Ovary (tissue), 3 donors: ENCODE measurements around the gene CDC14B.

ENCODE experiments used
- POLR2A ChIP-seq: fragments of 450-650 bp; IDR thresholded peaks from one replicate; pipeline ENCODE4 v1.6.1; 2017; ENCODE audit warnings: antibody characterized with exemption, mild to moderate bottlenecking, moderate library complexity
- TF ChIP-seq, protein P1 (sequence below), 3 donors: fragments of 450-650 bp in 2 of 3; fragments of 200-600 bp in 1 of 3; IDR thresholded peaks; one replicate each; pipeline versions ENCODE4 v1.5.1 to v1.8.0; 2016 to 2022; ENCODE audit warnings: antibody characterized with exemption in 3 of 3, mild to moderate bottlenecking in 1 of 3
- donor health status: DM: no; HTN: no; CAD: no.

DNA sequence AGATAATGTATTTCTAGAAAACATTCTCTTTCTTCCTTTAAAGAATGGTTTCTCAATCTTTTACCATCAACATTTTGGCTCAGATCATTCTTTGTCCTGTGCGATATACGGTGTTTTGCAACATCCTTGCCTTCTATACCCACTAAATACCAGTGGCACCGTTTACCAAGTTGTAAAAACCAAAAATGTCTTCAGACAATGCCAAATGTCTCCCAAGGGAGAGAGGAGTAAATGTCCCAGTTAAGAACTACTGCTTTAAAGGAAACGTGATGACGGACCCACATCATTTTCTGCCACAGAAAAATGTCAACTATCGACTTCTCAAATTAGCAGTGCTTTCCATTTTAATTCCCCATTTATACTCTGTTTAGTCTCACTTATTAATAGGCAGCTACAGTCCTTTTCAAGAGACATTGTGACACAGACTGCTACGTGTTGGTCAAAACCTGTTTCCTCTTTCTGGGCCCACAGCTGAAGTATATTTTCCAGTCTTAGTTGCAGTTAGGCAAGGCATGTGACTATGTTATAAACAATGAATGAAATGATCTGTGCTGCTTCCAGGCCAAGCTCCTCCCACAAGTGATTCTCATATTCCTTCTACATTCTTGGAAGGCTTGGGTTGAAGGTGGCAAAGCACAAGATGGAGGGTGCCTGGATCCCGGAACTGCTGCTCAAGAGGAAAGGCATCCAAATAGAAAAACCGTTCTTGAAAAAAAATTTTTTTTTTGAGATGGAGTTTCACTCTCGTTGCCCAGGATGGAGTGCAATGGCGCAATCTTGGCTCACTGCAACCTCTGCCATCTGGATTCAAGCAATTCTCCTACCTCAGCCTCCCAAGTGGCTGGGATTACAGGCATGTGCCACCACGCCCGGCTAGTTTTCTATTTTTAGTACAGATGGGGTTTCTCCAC, 26.7 kb upstream of the CDC14B start:
- TF ChIP-seq, protein P1, sequence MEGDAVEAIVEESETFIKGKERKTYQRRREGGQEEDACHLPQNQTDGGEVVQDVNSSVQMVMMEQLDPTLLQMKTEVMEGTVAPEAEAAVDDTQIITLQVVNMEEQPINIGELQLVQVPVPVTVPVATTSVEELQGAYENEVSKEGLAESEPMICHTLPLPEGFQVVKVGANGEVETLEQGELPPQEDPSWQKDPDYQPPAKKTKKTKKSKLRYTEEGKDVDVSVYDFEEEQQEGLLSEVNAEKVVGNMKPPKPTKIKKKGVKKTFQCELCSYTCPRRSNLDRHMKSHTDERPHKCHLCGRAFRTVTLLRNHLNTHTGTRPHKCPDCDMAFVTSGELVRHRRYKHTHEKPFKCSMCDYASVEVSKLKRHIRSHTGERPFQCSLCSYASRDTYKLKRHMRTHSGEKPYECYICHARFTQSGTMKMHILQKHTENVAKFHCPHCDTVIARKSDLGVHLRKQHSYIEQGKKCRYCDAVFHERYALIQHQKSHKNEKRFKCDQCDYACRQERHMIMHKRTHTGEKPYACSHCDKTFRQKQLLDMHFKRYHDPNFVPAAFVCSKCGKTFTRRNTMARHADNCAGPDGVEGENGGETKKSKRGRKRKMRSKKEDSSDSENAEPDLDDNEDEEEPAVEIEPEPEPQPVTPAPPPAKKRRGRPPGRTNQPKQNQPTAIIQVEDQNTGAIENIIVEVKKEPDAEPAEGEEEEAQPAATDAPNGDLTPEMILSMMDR (IDR thresholded peaks at IDR 0.05) = no peak
- TF ChIP-seq POLR2A = no peak
